ENCODE measurements around the gene CCDC92. TPM values are rescaled to one million over a fixed set of nuclear protein-coding genes. Genes with fewer than 3 reads are reported as not detected.

CCDC92 gene
- total RNA-seq, 1 experiment from 2014 or later = 16.8 TPM

- Histone ChIP-seq H3K36me3 (ENCODE audit: control insufficient read depth, insufficient read depth, low read length) (no peaks in the 10 kb centered on the region), H3K4me1 (no peaks in the 10 kb centered on the region), H3K9me3 (no peaks in the 10 kb centered on the region), H3K4me3 (ENCODE audit: low read depth, low read length) (no peak overlapping the region), H3K27me3 (replicated peaks; ENCODE audit: control insufficient read depth, insufficient read depth, low read length) (no peaks in the 10 kb centered on the region)
- TF ChIP-seq CTCF (IDR thresholded peaks at IDR 0.05; ENCODE audit: insufficient read depth in 1 of 2, low read depth in 1 of 2, low read length in 1 of 2, severe bottlenecking in 1 of 2, unreplicated experiment in 1 of 2) = no peak
- no peaks in the 10 kb centered on the region for H3K9me3 Mint-ChIP-seq (ENCODE audit: unreplicated experiment)
- H3K4me1 Mint-ChIP-seq (ENCODE audit: low read depth, unreplicated experiment) = no peaks in the 10 kb centered on the region
- H3K27ac Mint-ChIP-seq (ENCODE audit: unreplicated experiment) = no peak overlapping the region
- H3K4me3 Mint-ChIP-seq (ENCODE audit: unreplicated experiment) = no peak overlapping the region
- ChIA-PET CTCF (no interaction called here), POLR2A (no interaction called here)
- BruUV-seq (replicated peaks) = no TSS peak
- intact Hi-C loops (cut with micrococcal nuclease; ENCODE audit: unreplicated experiment) = no loop called here
- no peak for DNase-seq
- H3K27me3 Mint-ChIP-seq (ENCODE audit: insufficient read depth, unreplicated experiment) = no peaks in the 10 kb centered on the region
- H3K36me3 Mint-ChIP-seq (ENCODE audit: insufficient read depth, unreplicated experiment) = no peaks in the 10 kb centered on the region
Observed at GRCh38 chr12:123956249-123956648, 16.4 kb downstream of the CCDC92 start.

GRCh38 chr12:123954647-123955350 is 17.8 kb downstream of the CCDC92 start:
- intact Hi-C loops (cut with micrococcal nuclease; ENCODE audit: unreplicated experiment) = no loop called here
- Mint-ChIP-seq H3K27ac (ENCODE audit: unreplicated experiment) (no peak overlapping the region), H3K4me3 (ENCODE audit: unreplicated experiment) (no peak overlapping the region), H3K27me3 (ENCODE audit: insufficient read depth, unreplicated experiment) (no peaks in the 10 kb centered on the region), H3K9me3 (ENCODE audit: unreplicated experiment) (no peaks in the 10 kb centered on the region), H3K36me3 (ENCODE audit: insufficient read depth, unreplicated experiment) (no peaks in the 10 kb centered on the region), H3K4me1 (ENCODE audit: low read depth, unreplicated experiment) (no peaks in the 10 kb centered on the region)
- Histone ChIP-seq H3K4me1 (peaks cover 3% of the 10 kb centered on the region), H3K27me3 (replicated peaks; ENCODE audit: control insufficient read depth, insufficient read depth, low read length) (no peaks in the 10 kb centered on the region), H3K9me3 (no peaks in the 10 kb centered on the region), H3K36me3 (ENCODE audit: control insufficient read depth, insufficient read depth, low read length) (no peaks in the 10 kb centered on the region), H3K4me3 (ENCODE audit: low read depth, low read length) (no peak overlapping the region)
- TF ChIP-seq CTCF (IDR thresholded peaks at IDR 0.05; ENCODE audit: insufficient read depth in 1 of 2, low read depth in 1 of 2, low read length in 1 of 2, severe bottlenecking in 1 of 2, unreplicated experiment in 1 of 2) = no peak
- ChIA-PET CTCF (interaction anchor here (0.6 to 0.8 kb wide), 2 partner anchors 73 to 141 kb away, joined by 3 read pairs; no protein-coding TSS in a partner anchor), POLR2A (no interaction called here)
- no TSS peak for BruUV-seq (replicated peaks)
- no peak for DNase-seq

- Mint-ChIP-seq H3K4me1 (ENCODE audit: low read depth, unreplicated experiment) (no peaks in the 10 kb centered on the region), H3K27ac (ENCODE audit: unreplicated experiment) (no peak overlapping the region), H3K27me3 (ENCODE audit: insufficient read depth, unreplicated experiment) (no peaks in the 10 kb centered on the region), H3K36me3 (ENCODE audit: insufficient read depth, unreplicated experiment) (no peaks in the 10 kb centered on the region), H3K4me3 (ENCODE audit: unreplicated experiment) (no peak overlapping the region), H3K9me3 (ENCODE audit: unreplicated experiment) (no peaks in the 10 kb centered on the region)
- DNase-seq = no peak
- H3K36me3 ChIP-seq (ENCODE audit: control insufficient read depth, insufficient read depth, low read length) = no peaks in the 10 kb centered on the region
- intact Hi-C loops (cut with micrococcal nuclease; ENCODE audit: unreplicated experiment) = no loop called here
- no peak overlapping the region for H3K4me3 ChIP-seq (ENCODE audit: low read depth, low read length)
- TF ChIP-seq CTCF (IDR thresholded peaks at IDR 0.05; ENCODE audit: insufficient read depth in 1 of 2, low read depth in 1 of 2, low read length in 1 of 2, severe bottlenecking in 1 of 2, unreplicated experiment in 1 of 2) = no peak
- CTCF ChIA-PET = no interaction called here
- no peaks in the 10 kb centered on the region for H3K9me3 ChIP-seq
- POLR2A ChIA-PET = no interaction called here
- no peaks in the 10 kb centered on the region for H3K27me3 ChIP-seq (replicated peaks; ENCODE audit: control insufficient read depth, insufficient read depth, low read length)
- BruUV-seq (replicated peaks) = no TSS peak
- H3K4me1 ChIP-seq = peaks cover 12% of the 10 kb centered on the region
Observed at GRCh38 chr12:123952037-123952436, 20.6 kb downstream of the CCDC92 start.
